HL-60 (cell line): ENCODE data around the gene BHLHE40.

Experiments
- DNase-seq, 2 experiments: peaks; one replicate each; pipeline ENCODE4 v3.0.0-alpha.2; 2010 to 2020; ENCODE audit warnings: low read depth in 1 of 2, low spot score in 1 of 2
- H3K27ac ChIP-seq: fragments of 250-450 bp; sonication (Bioruptor Pico); replicated peaks from 2 replicates; pipeline ENCODE4 v1.5.1; 2020; ENCODE audit warnings: mild to moderate bottlenecking, moderate library complexity
- H3K27me3 ChIP-seq: fragments of 250-450 bp; sonication (Bioruptor Pico); 2 replicates; pipeline ENCODE4 v1.5.1; 2021; ENCODE audit warnings: mild to moderate bottlenecking, moderate library complexity; ENCODE audit not compliant: insufficient read depth, poor library complexity, severe bottlenecking
- H3K4me3 ChIP-seq: replicated peaks from 2 replicates; pipeline ENCODE4 v1.5.1; 2011; ENCODE audit warnings: mild to moderate bottlenecking, control low read depth, low read length; ENCODE audit not compliant: insufficient read depth
- GABPA ChIP-seq: IDR thresholded peaks from 2 replicates; pipeline ENCODE4 v1.6.1; 2012; ENCODE audit warnings: low read depth
- POLR2AphosphoS5 ChIP-seq: IDR thresholded peaks from 2 replicates; pipeline ENCODE4 v1.6.1; 2012; ENCODE audit warnings: low read depth
- REST ChIP-seq: IDR thresholded peaks from 2 replicates; pipeline ENCODE4 v1.6.1; 2012; ENCODE audit warnings: low read depth; ENCODE audit not compliant: insufficient replicate concordance
- SPI1 ChIP-seq: IDR thresholded peaks from 2 replicates; pipeline ENCODE4 v1.6.1; 2012; ENCODE audit warnings: low read depth, mild to moderate bottlenecking, borderline replicate concordance
- TF ChIP-seq, protein P1 (sequence below): IDR thresholded peaks from one replicate; pipeline ENCODE4 v1.5.1; 2011; ENCODE audit warnings: low read length, control low read depth, inconsistent platforms; ENCODE audit not compliant: insufficient read depth

Gene BHLHE40

GRCh38 chr3:4939276-4939675 lies 40.0 kb upstream of the BHLHE40 start:
- DNase-seq = no peak
- no peaks in the 10 kb centered on the region for H3K27me3 ChIP-seq

GRCh38 chr3:4940985-4941384 lies 38.3 kb upstream of the BHLHE40 start:
- H3K27me3 ChIP-seq = no peaks in the 10 kb centered on the region
- H3K4me3 ChIP-seq = no peak overlapping the region
- TF ChIP-seq GABPA (no peak), POLR2AphosphoS5 (no peak), SPI1 (no peak), REST (no peak)
- TF ChIP-seq, protein P1, sequence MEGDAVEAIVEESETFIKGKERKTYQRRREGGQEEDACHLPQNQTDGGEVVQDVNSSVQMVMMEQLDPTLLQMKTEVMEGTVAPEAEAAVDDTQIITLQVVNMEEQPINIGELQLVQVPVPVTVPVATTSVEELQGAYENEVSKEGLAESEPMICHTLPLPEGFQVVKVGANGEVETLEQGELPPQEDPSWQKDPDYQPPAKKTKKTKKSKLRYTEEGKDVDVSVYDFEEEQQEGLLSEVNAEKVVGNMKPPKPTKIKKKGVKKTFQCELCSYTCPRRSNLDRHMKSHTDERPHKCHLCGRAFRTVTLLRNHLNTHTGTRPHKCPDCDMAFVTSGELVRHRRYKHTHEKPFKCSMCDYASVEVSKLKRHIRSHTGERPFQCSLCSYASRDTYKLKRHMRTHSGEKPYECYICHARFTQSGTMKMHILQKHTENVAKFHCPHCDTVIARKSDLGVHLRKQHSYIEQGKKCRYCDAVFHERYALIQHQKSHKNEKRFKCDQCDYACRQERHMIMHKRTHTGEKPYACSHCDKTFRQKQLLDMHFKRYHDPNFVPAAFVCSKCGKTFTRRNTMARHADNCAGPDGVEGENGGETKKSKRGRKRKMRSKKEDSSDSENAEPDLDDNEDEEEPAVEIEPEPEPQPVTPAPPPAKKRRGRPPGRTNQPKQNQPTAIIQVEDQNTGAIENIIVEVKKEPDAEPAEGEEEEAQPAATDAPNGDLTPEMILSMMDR = no peak
- no peak for DNase-seq
- H3K27ac ChIP-seq = no peak overlapping the region

More at GRCh38 chr3:4939276-4939675, 40.0 kb upstream of the BHLHE40 start:
- Histone ChIP-seq H3K27ac (no peak overlapping the region), H3K4me3 (no peak overlapping the region)
- TF ChIP-seq POLR2AphosphoS5 (no peak), REST (no peak), SPI1 (no peak), GABPA (no peak)
- TF ChIP-seq, protein P1 = no peak

DNA sequence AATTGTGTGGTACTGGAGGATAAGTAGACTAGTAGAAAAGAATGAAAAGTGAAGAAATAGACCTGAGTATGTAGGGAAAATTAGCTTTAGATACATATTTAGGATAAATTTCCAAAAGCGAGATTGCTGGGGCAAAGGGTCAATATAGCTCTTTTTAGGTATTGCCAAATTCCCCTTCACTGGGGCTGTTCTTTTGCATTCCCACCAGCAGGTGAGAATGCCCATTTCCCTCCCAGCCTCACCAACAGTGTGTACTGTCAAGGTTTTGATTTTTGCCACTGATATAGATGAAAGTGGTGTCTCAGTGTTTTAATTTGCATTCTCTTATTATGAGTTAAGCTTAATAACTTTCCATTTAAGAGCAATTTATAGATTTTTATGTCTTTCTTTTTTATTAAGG lies 35.7 kb upstream of the BHLHE40 start:
- Histone ChIP-seq H3K4me3 (no peak overlapping the region), H3K27ac (no peak overlapping the region), H3K27me3 (no peaks in the 10 kb centered on the region)
- TF ChIP-seq POLR2AphosphoS5 = no peak
- TF ChIP-seq SPI1 = no peak
- TF ChIP-seq, protein P1 = no peak
- TF ChIP-seq REST = no peak
- no peak for TF ChIP-seq GABPA
- DNase-seq = no peak
